GM23248 (cell line): ENCODE data around the gene ME2.

Source experiments
- EZH2 ChIP-seq: fragments of 200-600 bp; sonication (generic); IDR thresholded peaks from 2 replicates; pipeline ENCODE4 v1.6.1; 2018; ENCODE audit warnings: antibody characterized with exemption, mild to moderate bottlenecking; ENCODE audit not compliant: insufficient read depth, poor library complexity, severe bottlenecking
- EZH2phosphoT487 ChIP-seq: fragments of 200-600 bp; sonication (generic); IDR thresholded peaks from 2 replicates; pipeline ENCODE4 v1.6.1; 2018; ENCODE audit warnings: antibody characterized with exemption, moderate library complexity, mild to moderate bottlenecking, low read depth; ENCODE audit not compliant: insufficient read depth

DNA sequence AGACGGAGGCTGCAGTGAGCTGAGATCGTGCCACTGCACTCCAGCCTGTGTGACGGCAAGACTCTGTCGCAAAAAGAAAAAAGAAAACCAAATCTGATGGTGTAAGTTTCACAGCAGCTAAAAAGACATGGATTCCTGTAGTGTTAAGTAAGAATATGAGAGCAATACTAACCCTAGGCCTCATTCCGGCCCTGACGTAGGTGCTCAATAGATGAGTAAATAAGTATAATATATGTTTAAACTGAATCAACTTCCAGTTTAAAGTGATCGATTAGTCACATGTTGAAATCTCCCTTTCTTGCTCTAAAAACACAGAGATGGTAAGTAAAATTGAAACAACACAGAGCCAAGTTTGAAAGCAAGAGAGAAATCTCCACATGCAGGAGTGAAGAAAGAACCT is 8.0 kb downstream of the ME2 start:
- TF ChIP-seq EZH2 (no peak), EZH2phosphoT487 (no peak)
